ENCODE data around the gene ZNF524. TPM values are rescaled to one million over a fixed set of nuclear protein-coding genes. Genes with fewer than 3 reads are reported as not detected.

The ZNF524 gene
- total RNA-seq, 1 donor from 2014 or later = 6.7 TPM

GRCh38 chr19:55598719-55599467 lies 1.2 kb upstream of the ZNF524 start:
- no peak for TF ChIP-seq CTCF (IDR thresholded peaks at IDR 0.05; ENCODE audit: partially characterized antibody, unreplicated experiment)
- H3K27me3 Mint-ChIP-seq (ENCODE audit: unreplicated experiment) = peaks cover 13% of the 10 kb centered on the region
- peaks cover 27% of the 10 kb centered on the region for H3K36me3 Mint-ChIP-seq (ENCODE audit: unreplicated experiment)
- DNase-seq = peak; percentile 97
- peaks cover 8% of the 10 kb centered on the region for H3K4me1 Mint-ChIP-seq (ENCODE audit: low read depth, unreplicated experiment)
- peaks cover 22% of the 10 kb centered on the region for H3K9me3 Mint-ChIP-seq (ENCODE audit: unreplicated experiment)
- H3K27ac Mint-ChIP-seq (ENCODE audit: unreplicated experiment) = peak overlapping the region; percentile 100
- peak overlapping the region; percentile 95 for H3K4me3 Mint-ChIP-seq (ENCODE audit: unreplicated experiment)

- peaks cover 8% of the 10 kb centered on the region for H3K4me1 Mint-ChIP-seq (ENCODE audit: low read depth, unreplicated experiment)
- peak within 1 kb of the TSS; percentile 95 for H3K4me3 Mint-ChIP-seq (ENCODE audit: unreplicated experiment)
- H3K36me3 Mint-ChIP-seq (ENCODE audit: unreplicated experiment) = peaks cover 27% of the 10 kb centered on the region
- peak; percentile 97 for DNase-seq
- peaks cover 22% of the 10 kb centered on the region for H3K9me3 Mint-ChIP-seq (ENCODE audit: unreplicated experiment)
- peaks cover 13% of the 10 kb centered on the region for H3K27me3 Mint-ChIP-seq (ENCODE audit: unreplicated experiment)
- H3K27ac Mint-ChIP-seq (ENCODE audit: unreplicated experiment) = peak within 1 kb of the TSS; percentile 100
- TF ChIP-seq CTCF (IDR thresholded peaks at IDR 0.05; ENCODE audit: partially characterized antibody, unreplicated experiment) = no peak
Observed at GRCh38 chr19:55599468-55599841, 633 bp upstream of the ZNF524 start, which contains the start of gene FIZ1. TSS of gene FIZ1 (minus strand) at chr19:55599517. CDS start at chr19:55597865, 1,652 bp downstream.

GRCh38 chr19:55600662-55601028 lies 557 bp downstream of the ZNF524 start:
- no peak for DNase-seq
- Mint-ChIP-seq H3K27me3 (ENCODE audit: unreplicated experiment) (peaks cover 11% of the 10 kb centered on the region), H3K4me3 (ENCODE audit: unreplicated experiment) (peak overlapping the region; percentile 74), H3K9me3 (ENCODE audit: unreplicated experiment) (peaks cover 19% of the 10 kb centered on the region), H3K4me1 (ENCODE audit: low read depth, unreplicated experiment) (peaks cover 8% of the 10 kb centered on the region), H3K36me3 (ENCODE audit: unreplicated experiment) (peaks cover 17% of the 10 kb centered on the region), H3K27ac (ENCODE audit: unreplicated experiment) (peak overlapping the region; percentile 63)
- TF ChIP-seq CTCF (IDR thresholded peaks at IDR 0.05; ENCODE audit: partially characterized antibody, unreplicated experiment) = no peak

GRCh38 chr19:55601084-55601483 lies 996 bp downstream of the ZNF524 start:
- TF ChIP-seq CTCF (IDR thresholded peaks at IDR 0.05; ENCODE audit: partially characterized antibody, unreplicated experiment) = no peak
- H3K27ac Mint-ChIP-seq (ENCODE audit: unreplicated experiment) = peak overlapping the region; percentile 63
- peaks cover 21% of the 10 kb centered on the region for H3K9me3 Mint-ChIP-seq (ENCODE audit: unreplicated experiment)
- DNase-seq = no peak
- peaks cover 10% of the 10 kb centered on the region for H3K4me1 Mint-ChIP-seq (ENCODE audit: low read depth, unreplicated experiment)
- peaks cover 14% of the 10 kb centered on the region for H3K36me3 Mint-ChIP-seq (ENCODE audit: unreplicated experiment)
- peaks cover 13% of the 10 kb centered on the region for H3K27me3 Mint-ChIP-seq (ENCODE audit: unreplicated experiment)
- H3K4me3 Mint-ChIP-seq (ENCODE audit: unreplicated experiment) = peak overlapping the region; percentile 74

Measured in glutamatergic neuron (in vitro differentiated cells).